ENCODE measurements around the gene RNF207.

Gene RNF207

GRCh38 chr1:6249739-6250689 is 44.1 kb downstream of the RNF207 start:
- no peaks in the 10 kb centered on the region for H3K9me3 ChIP-seq (ENCODE audit: control insufficient read depth, low read length)
- no peak overlapping the region for H2AFZ ChIP-seq
- no peaks in the 10 kb centered on the region for H3K4me1 ChIP-seq
- no peaks in the 10 kb centered on the region for H3K79me2 ChIP-seq
- H3K9ac ChIP-seq = no peak overlapping the region
- H3K27me3 ChIP-seq (ENCODE audit: control insufficient read depth, insufficient read depth, low read length) = peaks cover 10% of the 10 kb centered on the region
- H3K27ac ChIP-seq = no peak overlapping the region
- no peak for TF ChIP-seq CTCF (IDR thresholded peaks at IDR 0.05)
- no peaks in the 10 kb centered on the region for H3K36me3 ChIP-seq (ENCODE audit: control insufficient read depth, insufficient read depth, low read length)
- H3K4me3 ChIP-seq (ENCODE audit: low read depth, low read length) = no peak overlapping the region
- H3K4me2 ChIP-seq (ENCODE audit: low read length) = no peak overlapping the region

- Histone ChIP-seq H3K4me3 (ENCODE audit: low read depth, low read length) (no peak overlapping the region), H3K79me2 (no peaks in the 10 kb centered on the region), H3K9ac (no peak overlapping the region), H3K9me3 (ENCODE audit: control insufficient read depth, low read length) (no peaks in the 10 kb centered on the region), H3K4me2 (ENCODE audit: low read length) (no peak overlapping the region), H3K27me3 (ENCODE audit: control insufficient read depth, insufficient read depth, low read length) (peaks cover 6% of the 10 kb centered on the region), H3K27ac (no peak overlapping the region), H3K36me3 (ENCODE audit: control insufficient read depth, insufficient read depth, low read length) (no peaks in the 10 kb centered on the region), H3K4me1 (no peaks in the 10 kb centered on the region), H2AFZ (no peak overlapping the region)
- no peak for TF ChIP-seq CTCF (IDR thresholded peaks at IDR 0.05)
These were observed 45.3 kb downstream of the RNF207 start for GRCh38 chr1:6251233-6251632.

GRCh38 chr1:6251681-6252373 is 45.9 kb downstream of the RNF207 start:
- no peaks in the 10 kb centered on the region for H3K4me1 ChIP-seq
- H3K9me3 ChIP-seq (ENCODE audit: control insufficient read depth, low read length) = no peaks in the 10 kb centered on the region
- H3K79me2 ChIP-seq = no peaks in the 10 kb centered on the region
- peaks cover 1% of the 10 kb centered on the region for H3K27me3 ChIP-seq (ENCODE audit: control insufficient read depth, insufficient read depth, low read length)
- no peak overlapping the region for H2AFZ ChIP-seq
- H3K9ac ChIP-seq = no peak overlapping the region
- no peaks in the 10 kb centered on the region for H3K36me3 ChIP-seq (ENCODE audit: control insufficient read depth, insufficient read depth, low read length)
- H3K27ac ChIP-seq = no peak overlapping the region
- no peak overlapping the region for H3K4me2 ChIP-seq (ENCODE audit: low read length)
- no peak for TF ChIP-seq CTCF (IDR thresholded peaks at IDR 0.05)
- H3K4me3 ChIP-seq (ENCODE audit: low read depth, low read length) = no peak overlapping the region

GRCh38 chr1:6252374-6252710 is 46.4 kb downstream of the RNF207 start:
- no peak for TF ChIP-seq CTCF (IDR thresholded peaks at IDR 0.05)
- Histone ChIP-seq H2AFZ (no peak overlapping the region), H3K9ac (no peak overlapping the region), H3K79me2 (no peaks in the 10 kb centered on the region), H3K27ac (no peak overlapping the region), H3K4me3 (ENCODE audit: low read depth, low read length) (no peak overlapping the region), H3K27me3 (ENCODE audit: control insufficient read depth, insufficient read depth, low read length) (no peaks in the 10 kb centered on the region), H3K4me2 (ENCODE audit: low read length) (no peak overlapping the region), H3K4me1 (no peaks in the 10 kb centered on the region), H3K36me3 (ENCODE audit: control insufficient read depth, insufficient read depth, low read length) (no peaks in the 10 kb centered on the region), H3K9me3 (ENCODE audit: control insufficient read depth, low read length) (no peaks in the 10 kb centered on the region)
